ENCODE measurements around the gene TLCD3A.
A peak's percentile ranks its signal among the peaks of the same experiment; 100 is the strongest.

DNA sequence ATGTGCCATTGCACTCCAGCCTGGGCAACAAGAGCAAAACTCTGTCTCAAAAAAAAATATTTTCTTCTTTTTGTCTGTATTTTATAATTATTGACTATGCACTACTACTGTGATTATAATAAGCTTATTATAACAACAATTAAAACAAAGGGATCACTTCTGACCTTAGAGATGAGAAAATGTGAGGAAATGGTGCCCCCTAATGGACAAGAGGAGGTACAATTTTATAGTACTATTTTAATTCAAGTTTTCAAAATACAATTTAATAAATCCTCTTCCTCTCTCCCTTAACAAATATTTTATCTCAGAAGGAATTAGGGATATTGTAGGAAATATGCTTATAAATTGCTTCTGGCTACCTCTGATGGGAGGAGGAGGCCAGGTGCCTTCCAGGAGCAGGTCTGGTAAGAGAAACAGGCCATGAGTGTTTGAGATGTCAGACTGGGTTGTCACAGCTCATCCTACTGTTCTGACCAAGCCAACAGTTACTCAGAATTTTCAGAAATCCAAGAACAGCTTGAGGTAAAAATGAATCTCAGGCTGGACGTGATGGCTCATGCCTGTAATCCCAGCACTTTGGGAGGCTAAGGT is 31.8 kb upstream of the TLCD3A start:
- TF ChIP-seq ZNF121 (CRISPR knock-in tag; IDR thresholded peaks at IDR 0.05) (no peak), CTCF (IDR thresholded peaks at IDR 0.05) (peak; percentile 28), FOXJ3 (CRISPR knock-in tag; IDR thresholded peaks at IDR 0.05; ENCODE audit: borderline replicate concordance) (no peak), MLX (CRISPR knock-in tag; IDR thresholded peaks at IDR 0.05) (no peak), JUN (CRISPR knock-in tag; IDR thresholded peaks at IDR 0.05) (no peak), CBFB (CRISPR knock-in tag; IDR thresholded peaks at IDR 0.05; ENCODE audit: low read depth) (no peak), ZNF423 (CRISPR knock-in tag; IDR thresholded peaks at IDR 0.05) (no peak), MAX (CRISPR knock-in tag; IDR thresholded peaks at IDR 0.05) (no peak)

Data from WTC11 (cell line).